Left kidney (tissue), 2 donors: ENCODE measurements around the gene MYD88. TPM values are rescaled to one million over a fixed set of nuclear protein-coding genes. Genes with fewer than 3 reads are reported as not detected.
"Not testable (repeated sequence)": the region's sequence is repeated elsewhere in the genome, so short reads cannot be mapped to it uniquely, and the experiment has no call there.

Experiments
- DNase-seq: peaks from one replicate; pipeline ENCODE4 v3.0.0-alpha.2; 2013
- polyA plus RNA-seq: library from polyadenylated mRNA; unstranded; fragments of 120-200 nt; gene quantifications from one replicate; pipeline ENCODE4 v1.2.1, GENCODE V29; 2013; ENCODE audit not compliant: insufficient read length

Gene MYD88
- polyA plus RNA-seq, 1 donor, result 26.7 TPM

GRCh38 chr3:38140326-38141172 is 2.1 kb downstream of the MYD88 start:
- no peak for DNase-seq

GRCh38 chr3:38141173-38141951 is 2.9 kb downstream of the MYD88 start:
- no peak for DNase-seq

GRCh38 chr3:38141952-38142273 is 3.5 kb downstream of the MYD88 start:
- no peak for DNase-seq

- no peak for DNase-seq
Measured at GRCh38 chr3:38142959-38143358, 4.5 kb downstream of the MYD88 start.

- no peak for DNase-seq
Measured at GRCh38 chr3:38143511-38143910, 5.0 kb downstream of the MYD88 start.

GRCh38 chr3:38146504-38146903 is 8.0 kb downstream of the MYD88 start:
- DNase-seq, result no peak

GRCh38 chr3:38147421-38147820 is 9.0 kb downstream of the MYD88 start:
- DNase-seq, result no peak

GRCh38 chr3:38148311-38148882 is 9.9 kb downstream of the MYD88 start:
- DNase-seq, result no peak

GRCh38 chr3:38149708-38150107 is 11.2 kb downstream of the MYD88 start:
- DNase-seq, result no peak

GRCh38 chr3:38150780-38151528 is 12.5 kb downstream of the MYD88 start:
- no peak for DNase-seq

GRCh38 chr3:38151667-38152265 is 13.3 kb downstream of the MYD88 start:
- DNase-seq, result no peak

- no peak for DNase-seq
Measured at GRCh38 chr3:38152609-38153008, 14.1 kb downstream of the MYD88 start.

GRCh38 chr3:38153221-38153620 is 14.8 kb downstream of the MYD88 start:
- no peak for DNase-seq

- no peak for DNase-seq
Measured at GRCh38 chr3:38154033-38154494, 15.6 kb downstream of the MYD88 start.

- no peak for DNase-seq
Measured at GRCh38 chr3:38154625-38155255, 16.3 kb downstream of the MYD88 start.

- no peak for DNase-seq
Measured at GRCh38 chr3:38155825-38156224, 17.4 kb downstream of the MYD88 start.

GRCh38 chr3:38157117-38157516 is 18.7 kb downstream of the MYD88 start:
- no peak for DNase-seq

- DNase-seq, result no peak
Measured at GRCh38 chr3:38157595-38157994, 19.1 kb downstream of the MYD88 start.

GRCh38 chr3:38158472-38158871 is 20.0 kb downstream of the MYD88 start:
- DNase-seq, result no peak

- not testable (repeated sequence) for DNase-seq
Measured at GRCh38 chr3:38160704-38161103, 22.2 kb downstream of the MYD88 start.

GRCh38 chr3:38163117-38163840 is 24.8 kb downstream of the MYD88 start:
- no peak for DNase-seq
